ENCODE measurements around the gene KRT14. TPM values are rescaled to one million over a fixed set of nuclear protein-coding genes. Genes with fewer than 3 reads are reported as not detected.
"Not testable (repeated sequence)": the region's sequence is repeated elsewhere in the genome, so short reads cannot be mapped to it uniquely, and the experiment has no call there.

KRT14 gene
- total RNA-seq, 2 experiments from 2014 or later: not detected

GRCh38 chr17:41582061-41582968 is 4.4 kb downstream of the KRT14 start:
- POLR2A ChIA-PET, CTCF ChIA-PET: not testable (repeated sequence)

- ChIA-PET CTCF (interaction anchor here (0.9 to 1.0 kb wide), 2 partner anchors 32 to 67 kb away, joined by 3 to 4 read pairs; no protein-coding TSS in a partner anchor), POLR2A (no interaction called here)
Measured at GRCh38 chr17:41581366-41582060, 5.2 kb downstream of the KRT14 start.

- ChIA-PET POLR2A (no interaction called here), CTCF (interaction anchor here (0.9 to 1.0 kb wide), 2 partner anchors 32 to 68 kb away, joined by 3 to 4 read pairs; no protein-coding TSS in a partner anchor)
Measured at GRCh38 chr17:41580687-41581365, 5.9 kb downstream of the KRT14 start.

GRCh38 chr17:41580244-41580575 is 6.5 kb downstream of the KRT14 start:
- POLR2A ChIA-PET: no interaction called here
- CTCF ChIA-PET: interaction anchor here (1.0 to 1.4 kb wide), 3 partner anchors 68 to 723 kb away, joined by 3 to 4 read pairs (median 3); no protein-coding TSS in a partner anchor

- ChIA-PET POLR2A (interaction anchor here (0.6 kb wide), 1 partner anchor 1801 kb away, joined by 4 read pairs; no protein-coding TSS in a partner anchor), CTCF (interaction anchor here (0.5 to 1.6 kb wide), 6 partner anchors 27 to 723 kb away, joined by 3 to 6 read pairs (median 3); no protein-coding TSS in a partner anchor)
Measured at GRCh38 chr17:41579484-41580243, 7.0 kb downstream of the KRT14 start.

- ChIA-PET POLR2A (interaction anchor here (0.6 kb wide), 1 partner anchor 1801 kb away, joined by 4 read pairs; no protein-coding TSS in a partner anchor), CTCF (interaction anchor here (0.5 to 1.6 kb wide), 6 partner anchors 26 to 722 kb away, joined by 3 to 6 read pairs (median 3); no protein-coding TSS in a partner anchor)
Measured at GRCh38 chr17:41578971-41579370, 7.7 kb downstream of the KRT14 start.

GRCh38 chr17:41578538-41578937 is 8.2 kb downstream of the KRT14 start:
- ChIA-PET POLR2A (no interaction called here), CTCF (interaction anchor here (1.0 to 1.6 kb wide), 2 partner anchors 26 to 30 kb away, joined by 3 to 6 read pairs; no protein-coding TSS in a partner anchor)

- CTCF ChIA-PET: interaction anchor here (1.1 kb wide), 1 partner anchor 86 kb away, joined by 3 read pairs; no protein-coding TSS in a partner anchor
- POLR2A ChIA-PET: not testable (repeated sequence)
Measured at GRCh38 chr17:41576740-41577139, 10.0 kb downstream of the KRT14 start.

- ChIA-PET CTCF (no interaction called here), POLR2A (no interaction called here)
Measured at GRCh38 chr17:41575336-41575735, 11.4 kb downstream of the KRT14 start.

- ChIA-PET CTCF (interaction anchor here (0.8 to 1.6 kb wide), 3 partner anchors 23 to 91 kb away, joined by 3 to 4 read pairs (median 3); no protein-coding TSS in a partner anchor), POLR2A (no interaction called here)
Measured at GRCh38 chr17:41571561-41572434, 14.9 kb downstream of the KRT14 start, which contains the start of gene KRT9. KRT9 (minus strand) TSS chr17:41572059; CDS start chr17:41571992, 67 bp downstream.

GRCh38 chr17:41567317-41567716 is 19.4 kb downstream of the KRT14 start:
- ChIA-PET CTCF (interaction anchor here (0.7 to 2.5 kb wide), 2 partner anchors 18 to 33 kb away, joined by 3 to 8 read pairs; no protein-coding TSS in a partner anchor), POLR2A (no interaction called here)

GRCh38 chr17:41565338-41565737 is 21.4 kb downstream of the KRT14 start:
- ChIA-PET CTCF (interaction anchor here (1.6 kb wide), 1 partner anchor 16 kb away, joined by 10 read pairs; no protein-coding TSS in a partner anchor), POLR2A (no interaction called here)

- CTCF ChIA-PET: interaction anchor here (1.1 kb wide), 1 partner anchor 85 kb away, joined by 3 read pairs; no protein-coding TSS in a partner anchor
- POLR2A ChIA-PET: no interaction called here
Measured at GRCh38 chr17:41563607-41564170, 23.0 kb downstream of the KRT14 start.

- POLR2A ChIA-PET: no interaction called here
- CTCF ChIA-PET: interaction anchor here (1.9 kb wide), 1 partner anchor 12 kb away, joined by 4 read pairs; no protein-coding TSS in a partner anchor
Measured at GRCh38 chr17:41561554-41561953, 25.1 kb downstream of the KRT14 start.

- CTCF ChIA-PET: interaction anchor here (1.2 to 1.9 kb wide), 2 partner anchors 10 to 103 kb away, joined by 4 read pairs; no protein-coding TSS in a partner anchor
- POLR2A ChIA-PET: no interaction called here
Measured at GRCh38 chr17:41559548-41559947, 27.1 kb downstream of the KRT14 start.

- ChIA-PET CTCF (no interaction called here), POLR2A (no interaction called here)
Measured at GRCh38 chr17:41556931-41557330, 29.8 kb downstream of the KRT14 start.

GRCh38 chr17:41556306-41556705 is 30.4 kb downstream of the KRT14 start:
- CTCF ChIA-PET: no interaction called here

More at GRCh38 chr17:41556306-41556705, 30.4 kb downstream of the KRT14 start:
- POLR2A ChIA-PET: no interaction called here

All from activated CD8-positive, alpha-beta memory T cell treated with anti-CD3 and anti-CD28 coated beads for 36 hours (primary cell).